GM21529 (cell line): ENCODE measurements around the gene GNRHR.
A peak's percentile ranks its signal among the peaks of the same experiment; 100 is the strongest.
"Not testable (repeated sequence)": the region's sequence is repeated elsewhere in the genome, so short reads cannot be mapped to it uniquely, and the experiment has no call there.

Experiments
- ATAC-seq: cut with Tn5 transposase; IDR thresholded peaks from one replicate; pipeline ENCODE4 v1.9.1; 2021; ENCODE audit not compliant: unreplicated experiment

The GNRHR gene

DNA sequence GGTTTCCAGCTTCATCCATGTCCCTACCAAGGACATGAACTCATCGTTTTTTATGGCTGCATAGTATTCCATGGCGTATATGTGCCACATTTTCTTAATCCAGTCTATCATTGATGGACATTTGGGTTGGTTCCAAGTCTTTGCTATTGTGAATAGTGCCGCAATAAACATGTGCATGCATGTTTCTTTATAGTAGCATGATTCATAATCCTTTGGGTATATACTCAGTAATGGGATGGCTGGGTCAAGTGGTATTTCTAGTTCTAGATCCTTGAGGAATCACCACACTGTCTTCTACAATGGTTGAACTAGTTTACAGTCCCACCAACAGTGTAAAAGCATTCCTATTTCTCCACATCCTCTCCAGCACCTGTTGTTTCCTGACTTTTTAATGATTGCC lies 23.7 kb downstream of the GNRHR start:
- not testable (repeated sequence) for ATAC-seq

DNA sequence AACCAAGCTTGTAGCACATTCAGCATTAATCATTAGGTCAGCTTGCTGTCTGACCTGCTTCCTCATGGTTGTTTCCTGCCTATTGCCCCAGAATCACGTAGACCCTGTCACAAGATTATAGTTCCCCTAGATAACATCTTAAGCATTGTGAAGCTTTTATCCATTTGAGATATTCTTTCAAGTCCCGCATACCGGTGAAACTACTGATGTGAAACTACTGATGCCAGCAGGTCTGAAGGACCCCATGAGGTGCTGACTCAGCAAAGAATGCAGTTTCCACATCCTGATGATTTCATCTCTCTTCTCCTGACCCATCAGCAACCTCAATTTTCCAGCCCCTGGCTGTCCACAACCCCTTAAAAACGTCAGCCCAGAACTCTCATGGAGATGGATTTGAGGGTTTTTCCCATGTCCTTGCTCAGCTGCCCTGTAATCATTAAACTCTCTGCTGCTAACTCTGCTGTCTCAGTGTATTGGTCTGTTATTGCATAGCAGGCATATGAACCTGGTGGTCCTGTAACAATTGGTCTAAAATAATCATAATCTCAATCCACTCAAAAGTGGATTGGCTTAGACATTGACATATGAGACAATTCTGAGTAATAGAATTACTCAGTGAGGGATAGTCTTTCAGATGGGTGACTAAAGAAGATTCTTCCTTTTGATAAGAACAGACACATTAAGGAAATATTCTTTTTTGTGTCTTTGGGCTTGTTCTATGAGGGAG lies 26.9 kb downstream of the GNRHR start:
- ATAC-seq, result no peak

DNA sequence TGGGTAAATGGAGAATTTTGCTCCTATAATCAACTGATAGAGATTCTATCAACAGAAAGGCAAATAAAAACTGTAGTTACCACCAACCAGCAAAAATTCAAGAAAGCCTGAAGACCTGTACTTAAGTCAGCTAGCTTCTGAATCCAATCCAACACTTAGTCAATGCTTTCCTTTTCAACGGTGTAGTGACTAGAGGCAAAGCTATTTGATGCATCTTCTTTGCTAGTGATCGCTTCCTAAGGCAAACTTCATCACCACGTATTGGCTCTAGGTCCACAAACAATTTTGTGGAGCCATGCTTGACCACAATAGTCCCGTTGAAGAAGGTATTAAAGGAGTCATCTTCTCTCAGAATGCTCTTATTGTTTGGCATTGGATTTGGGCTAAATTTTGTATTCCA lies 28.2 kb downstream of the GNRHR start:
- ATAC-seq, result no peak

DNA sequence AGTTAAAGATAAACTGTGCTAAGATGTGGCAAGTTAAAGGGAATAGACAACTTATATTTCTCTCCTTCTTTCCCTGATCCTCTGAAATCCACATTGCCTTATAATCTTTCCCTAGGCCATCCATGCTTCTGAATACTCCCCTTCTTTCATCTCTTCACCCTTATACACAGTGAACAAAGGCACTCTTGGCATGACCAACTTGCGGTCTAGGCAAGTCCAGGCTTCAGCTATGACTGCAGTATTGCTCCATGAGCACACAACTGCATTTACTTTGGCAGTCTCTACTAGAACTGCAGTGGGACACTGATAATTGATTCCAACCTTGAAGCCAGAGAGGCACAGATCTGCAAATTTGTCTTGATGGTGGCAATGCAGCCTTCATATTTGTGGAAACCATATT lies 29.1 kb downstream of the GNRHR start:
- ATAC-seq, result no peak

DNA sequence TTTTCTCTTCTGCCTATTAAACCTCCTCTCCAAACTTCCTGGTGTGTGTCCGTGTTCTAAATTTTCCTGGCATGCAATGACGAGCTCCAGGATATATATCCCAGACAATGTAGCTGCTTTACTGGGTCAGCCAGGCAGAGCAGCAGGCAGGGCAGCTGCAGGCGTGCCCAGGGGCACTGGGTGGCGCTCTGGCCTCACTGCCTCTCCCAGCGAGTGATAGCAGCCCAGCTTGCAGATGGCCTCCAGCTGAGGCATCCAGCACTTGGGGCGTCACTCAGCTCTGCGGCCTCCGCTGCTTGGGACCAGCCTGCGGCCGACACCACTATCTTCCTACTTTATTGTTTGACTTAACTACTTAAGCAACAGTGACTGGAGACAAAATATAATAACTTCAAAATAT lies 30.2 kb downstream of the GNRHR start:
- ATAC-seq, result no peak

DNA sequence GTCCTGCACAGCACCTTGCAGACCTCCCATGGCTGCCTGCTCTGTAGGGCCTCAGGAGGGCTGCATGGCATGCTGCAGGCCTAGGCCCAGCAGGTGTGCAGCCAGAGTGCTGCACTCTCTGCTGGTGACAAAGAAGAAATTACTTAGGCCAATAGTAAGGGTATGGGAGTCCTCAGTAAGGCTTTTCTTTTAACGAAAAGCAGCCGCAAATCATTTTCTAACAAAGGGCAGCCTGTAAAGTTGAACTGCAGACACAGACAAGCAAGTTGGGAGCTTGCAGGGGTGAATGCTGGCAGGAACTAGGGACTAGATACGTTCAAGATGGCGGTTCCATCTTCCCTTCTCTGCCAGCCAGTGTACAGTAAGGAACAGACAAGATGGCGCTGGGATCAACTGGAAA lies 30.8 kb downstream of the GNRHR start:
- ATAC-seq, result no peak

DNA sequence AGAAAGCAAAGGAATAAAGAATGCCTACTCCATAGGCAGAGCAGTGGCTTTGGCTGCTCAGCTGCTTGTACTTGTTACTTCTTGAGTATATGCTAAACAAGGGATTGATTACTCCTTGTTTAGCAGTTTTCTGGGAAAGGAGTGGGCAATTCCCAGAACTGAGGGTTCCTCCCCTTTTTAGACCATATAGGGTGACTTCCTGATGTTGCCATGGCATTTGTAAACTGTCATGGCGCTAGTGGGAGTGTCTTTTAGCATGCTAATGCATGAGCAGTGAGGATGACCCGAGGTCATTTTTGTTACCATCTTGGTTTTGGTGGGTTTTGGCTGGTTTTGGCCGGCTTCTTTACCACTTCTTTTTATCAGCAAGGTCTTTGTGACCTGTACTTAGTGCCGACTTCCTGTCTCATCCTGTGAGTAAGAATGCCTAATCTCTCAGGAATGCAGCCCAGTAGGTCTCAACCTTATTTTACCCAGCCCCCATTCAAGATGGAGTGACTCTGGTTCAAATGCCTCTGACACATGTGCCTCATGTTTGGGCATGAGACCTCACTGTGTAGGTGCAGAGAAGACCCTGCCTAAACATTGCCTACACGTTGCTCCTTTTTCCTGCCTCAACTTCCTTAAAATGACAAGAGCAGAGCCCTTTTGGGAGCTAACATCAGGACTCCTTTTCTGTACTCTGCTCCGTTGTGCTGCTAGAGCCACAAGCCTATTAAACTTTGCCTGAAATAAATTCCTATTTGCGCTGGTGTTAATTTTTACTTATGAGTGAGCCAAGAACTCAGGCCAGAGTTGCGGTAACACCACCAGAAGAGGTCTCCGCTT lies 32.2 kb downstream of the GNRHR start:
- ATAC-seq, result no peak

DNA sequence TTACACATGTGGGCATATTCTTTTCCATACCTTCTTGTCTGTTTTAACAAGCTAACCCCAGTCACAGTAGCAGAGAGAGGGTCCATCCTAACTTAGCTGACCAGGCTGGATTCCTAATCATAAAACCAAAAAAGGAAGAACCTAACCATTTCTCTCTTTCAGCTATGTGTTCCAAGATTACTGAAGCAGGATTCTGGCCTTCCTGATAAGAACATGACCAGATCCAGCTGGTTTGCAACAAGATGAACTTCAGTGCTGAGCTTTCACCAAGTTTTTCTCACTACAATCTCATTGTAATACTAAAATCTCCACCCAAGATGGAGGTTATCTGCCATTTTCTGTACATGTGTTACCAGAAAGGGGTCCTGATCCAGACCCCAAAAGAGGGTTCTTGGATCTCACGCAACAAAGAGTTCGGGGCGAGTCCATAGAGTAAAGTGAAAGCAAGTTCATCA lies 32.8 kb downstream of the GNRHR start:
- ATAC-seq, result no peak

DNA sequence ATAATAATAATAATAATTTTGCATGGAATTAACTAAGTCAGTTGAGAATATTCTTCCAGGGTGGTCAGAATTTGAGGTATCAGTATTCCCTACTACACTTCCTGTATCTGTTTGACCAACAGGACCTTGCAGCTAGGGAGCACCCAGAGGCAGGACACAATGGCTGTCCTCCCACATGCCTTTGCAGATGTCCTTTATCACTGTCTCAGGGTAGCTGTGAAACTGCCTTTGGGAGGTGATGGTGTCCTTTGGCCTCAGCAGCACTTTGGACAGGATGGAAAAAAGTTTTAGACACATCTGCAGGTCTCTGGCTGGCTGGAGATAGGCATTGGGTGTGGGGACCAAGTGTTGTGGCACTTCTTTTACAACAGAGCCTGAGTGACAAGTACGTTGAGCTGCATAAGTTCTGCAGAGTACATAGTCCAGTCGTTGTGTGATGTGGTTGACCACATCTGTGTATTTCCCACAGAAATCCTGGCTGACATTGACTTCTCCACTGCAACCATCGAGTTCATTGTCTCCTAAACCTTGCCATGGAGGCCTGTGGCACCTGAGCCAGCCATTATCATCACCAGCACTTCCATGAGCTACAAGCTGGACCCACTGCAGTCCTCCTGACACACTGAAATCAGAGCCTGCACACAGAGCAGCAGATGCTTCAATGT lies 34.1 kb downstream of the GNRHR start:
- no peak for ATAC-seq

DNA sequence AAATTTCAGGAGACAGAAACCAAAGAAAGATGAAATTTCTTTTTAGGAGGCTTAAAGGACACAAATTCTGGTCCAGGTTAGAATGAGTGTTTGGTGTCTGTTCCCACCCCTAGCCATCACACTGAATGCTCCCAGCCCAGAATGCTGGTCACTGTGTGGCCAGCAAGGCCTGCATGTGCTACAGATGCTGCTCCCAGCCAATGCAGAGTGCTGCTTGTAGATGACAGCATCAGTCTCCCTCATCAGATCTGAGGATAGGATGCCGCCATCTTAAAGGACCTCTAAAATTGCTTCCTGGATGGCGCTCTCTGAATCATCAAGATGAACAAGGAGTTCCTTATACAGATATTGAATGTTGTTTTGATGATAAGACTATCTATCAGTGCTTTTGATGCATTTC lies 35.3 kb downstream of the GNRHR start:
- no peak for ATAC-seq

DNA sequence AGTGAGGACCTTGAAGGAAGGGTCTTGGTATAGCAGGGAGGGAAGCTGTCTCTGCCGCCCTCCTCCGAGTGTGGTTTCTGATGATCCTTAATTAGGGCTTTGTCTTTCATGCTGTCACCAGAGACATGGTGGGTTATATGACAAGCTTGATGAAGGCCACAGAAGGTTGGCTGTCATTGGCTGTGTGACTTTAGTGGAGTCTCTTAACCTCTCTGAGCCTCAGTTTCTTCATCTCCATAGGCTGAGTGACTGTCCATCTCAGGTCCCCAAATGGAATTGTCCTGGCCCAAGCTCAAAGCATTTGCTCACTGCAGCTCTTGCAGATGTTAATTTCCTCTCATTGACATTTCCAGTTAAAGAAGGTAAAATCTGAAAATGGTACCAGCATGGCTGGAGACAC lies 36.6 kb downstream of the GNRHR start:
- ATAC-seq, result no peak

DNA sequence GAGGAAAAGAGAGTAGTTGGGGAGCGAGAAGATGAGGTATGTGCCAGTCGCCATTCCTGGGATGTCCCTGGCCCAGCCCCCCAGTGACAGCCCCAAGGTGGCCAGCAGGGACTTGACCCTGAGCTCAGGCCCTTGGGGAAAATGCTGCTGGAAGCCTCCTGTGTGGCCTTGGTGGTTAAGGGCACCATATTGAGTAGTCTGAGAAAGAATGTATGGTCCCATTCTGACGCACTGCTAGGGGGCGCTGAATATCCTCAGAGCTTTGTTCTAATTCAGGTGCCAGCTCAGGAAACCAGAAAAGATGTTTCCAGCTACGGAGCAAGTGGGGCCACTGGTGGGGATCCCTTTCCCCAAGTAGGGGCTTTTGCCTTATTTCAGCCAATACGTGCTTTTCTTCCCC lies 39.2 kb downstream of the GNRHR start:
- no peak for ATAC-seq

DNA sequence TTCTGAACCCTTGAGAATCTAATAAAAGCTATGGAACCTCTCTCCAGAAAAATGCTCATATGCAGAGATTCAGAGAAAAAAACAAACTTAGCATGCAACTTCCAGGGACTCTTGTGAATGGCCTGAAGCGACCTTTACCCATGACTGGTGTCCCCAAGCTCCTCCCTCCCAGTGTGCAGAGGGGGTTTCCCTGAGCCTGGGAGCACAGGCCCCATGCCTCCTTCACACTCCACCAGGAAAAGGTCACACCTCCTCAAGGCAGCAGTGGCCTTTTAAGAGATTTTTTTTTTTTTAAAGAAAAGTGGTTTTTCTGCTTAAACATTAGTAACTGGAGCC lies 40.0 kb downstream of the GNRHR start:
- ATAC-seq, result peak; percentile 82

DNA sequence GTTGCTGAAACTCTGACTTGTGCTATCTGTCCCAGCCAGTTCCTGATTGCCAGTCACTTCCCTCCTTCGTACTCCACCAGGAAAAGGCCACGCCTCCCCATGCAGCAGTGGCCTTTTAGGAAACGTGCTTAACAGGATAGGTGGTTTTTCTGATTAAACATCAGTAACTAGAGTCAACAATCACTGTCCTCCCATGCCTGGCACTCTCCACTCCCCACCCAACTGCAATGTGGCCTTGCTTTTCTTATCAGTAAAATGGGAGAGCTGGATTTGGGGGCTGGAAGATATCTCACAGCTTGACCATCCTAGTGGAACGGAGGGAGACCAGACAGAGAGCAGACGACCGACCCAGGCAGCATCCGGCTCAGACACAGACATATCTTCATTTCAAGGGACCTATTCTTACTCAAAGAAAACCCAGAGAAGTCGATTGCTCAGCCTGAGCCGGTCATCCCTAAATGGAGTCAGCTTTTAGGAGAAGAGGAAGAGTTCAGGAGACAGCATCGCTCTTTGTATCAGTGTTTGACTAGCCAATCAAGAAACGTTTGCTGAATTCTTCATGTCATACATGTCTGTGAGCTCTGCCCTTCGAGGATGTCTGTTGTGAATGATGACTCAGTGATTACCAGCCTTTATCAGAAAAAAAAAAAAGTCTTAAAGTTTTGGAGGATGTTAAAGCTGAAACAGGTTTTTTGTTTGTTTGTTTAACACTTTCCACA lies 40.5 kb downstream of the GNRHR start:
- no peak for ATAC-seq

DNA sequence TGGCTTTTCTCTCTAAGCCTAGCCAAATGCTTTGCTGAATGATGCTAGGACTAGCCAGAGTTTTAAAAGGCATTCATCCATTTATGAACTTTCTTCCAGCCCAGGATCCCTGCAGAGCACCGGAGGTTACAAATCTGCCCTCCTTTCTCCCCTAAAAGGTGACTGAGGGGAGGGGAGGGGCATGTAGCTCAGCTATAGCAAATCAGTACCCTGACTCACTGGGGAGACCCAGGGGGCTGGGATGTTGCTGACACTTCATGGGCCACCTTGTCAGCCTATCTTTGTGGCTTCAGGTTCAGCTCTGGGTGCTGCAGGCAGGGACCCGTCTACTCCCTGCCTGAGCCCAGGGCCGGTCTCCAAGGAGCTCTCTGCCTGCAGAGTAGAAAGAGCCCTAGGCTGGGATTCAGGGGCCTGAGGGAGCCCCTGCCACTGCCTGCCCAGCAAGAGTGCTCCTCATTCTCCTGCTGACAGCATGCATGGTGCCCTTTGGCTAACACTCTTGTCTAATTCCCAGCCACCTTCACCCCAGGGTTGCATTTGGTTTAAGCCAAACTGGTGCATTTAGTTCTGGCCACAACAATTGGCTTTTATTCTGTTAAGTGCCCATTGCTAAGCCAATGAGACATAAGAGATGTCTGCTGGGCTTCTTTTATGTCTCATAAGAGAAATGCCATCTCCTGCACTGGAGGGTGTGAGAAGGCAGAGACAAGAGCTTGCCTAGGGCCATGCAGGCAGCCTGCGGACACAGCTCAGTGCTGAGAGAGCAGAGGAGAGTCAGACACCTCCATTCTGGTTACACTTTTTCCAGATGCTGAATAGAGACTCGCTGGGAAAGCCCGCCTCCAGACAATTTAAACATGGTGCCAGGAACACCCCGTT lies 41.3 kb downstream of the GNRHR start:
- ATAC-seq, result no peak

DNA sequence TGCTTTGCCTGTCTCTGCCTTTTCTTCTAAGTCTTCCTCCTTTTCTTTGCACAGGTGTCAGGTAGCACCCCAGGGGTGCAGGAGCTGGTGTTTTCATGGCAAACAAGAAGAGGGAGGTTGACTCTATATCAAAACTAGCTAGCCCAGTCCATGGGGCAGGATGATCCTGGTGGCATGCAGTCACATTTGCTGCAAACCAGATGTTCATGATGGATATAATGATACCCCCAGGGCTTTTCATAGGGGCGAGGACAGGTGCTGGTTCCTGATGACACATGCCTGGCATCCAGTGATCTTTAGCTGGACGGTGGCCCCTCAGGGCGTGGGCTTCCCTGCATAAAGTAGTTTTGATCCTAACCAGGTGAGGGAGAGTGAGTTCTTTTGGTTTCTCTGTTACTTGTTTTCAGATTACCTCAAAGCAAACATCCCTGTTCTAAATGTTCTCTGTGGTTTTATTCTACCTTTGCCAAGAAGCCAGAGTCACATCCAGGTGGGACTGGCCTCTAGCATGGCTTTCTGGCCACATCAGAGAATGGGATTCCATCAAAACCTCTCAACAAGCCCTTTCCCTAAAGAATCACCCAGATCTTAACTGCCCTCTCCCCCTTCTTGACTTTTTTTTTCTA lies 42.1 kb downstream of the GNRHR start:
- ATAC-seq, result no peak

DNA sequence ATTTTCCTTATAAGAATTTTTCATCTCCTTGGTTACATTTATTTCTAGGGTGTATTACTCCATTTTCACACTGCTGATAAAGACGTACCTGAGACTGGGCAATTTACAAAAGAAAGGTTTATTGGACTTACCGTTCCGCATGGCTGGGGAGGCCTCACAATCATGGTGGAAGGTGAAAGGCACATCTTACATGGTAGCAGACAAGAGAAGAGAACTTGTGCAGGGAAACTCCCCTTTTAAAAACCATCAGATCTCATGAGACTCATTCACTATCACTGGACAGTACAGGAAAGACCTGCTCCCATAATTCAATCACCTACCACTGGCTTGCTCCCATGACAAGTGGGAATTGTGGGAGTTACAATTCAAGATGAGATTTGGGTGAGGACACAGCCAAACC lies 47.5 kb downstream of the GNRHR start:
- not testable (repeated sequence) for ATAC-seq

DNA sequence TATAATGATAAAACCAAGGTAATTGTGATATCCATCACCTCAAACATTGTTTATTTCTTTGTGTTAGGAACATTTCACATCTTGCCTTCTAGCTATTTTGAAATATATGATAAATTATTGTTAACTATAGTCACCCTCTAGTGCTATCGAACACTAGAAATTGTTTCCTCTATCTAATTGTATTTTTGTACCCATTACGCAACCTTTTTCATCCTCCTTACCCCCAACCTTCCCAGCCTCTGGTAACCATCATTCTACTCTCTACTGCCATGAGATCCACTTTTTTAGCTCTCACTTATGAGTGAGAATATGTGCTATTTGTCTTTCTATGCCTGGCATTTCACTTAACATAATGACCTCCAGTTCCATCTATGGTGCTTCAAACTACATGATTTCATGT lies 49.3 kb downstream of the GNRHR start:
- no peak for ATAC-seq

DNA sequence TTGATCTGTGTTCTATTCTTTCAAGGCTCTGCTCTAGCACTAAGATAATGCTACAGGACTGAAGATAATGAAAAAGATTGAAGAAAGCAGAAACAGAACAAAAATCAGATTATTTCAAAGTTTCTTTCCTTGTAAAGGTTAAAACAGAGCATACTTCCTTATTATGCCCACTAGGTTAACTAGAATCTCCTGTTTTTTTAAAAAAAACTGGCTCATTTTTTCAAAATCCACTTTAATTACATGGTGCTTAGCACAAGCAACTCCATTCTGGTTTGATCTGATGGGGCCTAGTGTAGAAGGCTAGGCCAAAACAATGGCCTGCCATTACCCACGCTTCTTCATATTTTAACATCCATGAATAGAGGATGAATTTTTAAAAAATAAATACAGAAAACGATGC lies 52.0 kb downstream of the GNRHR start:
- ATAC-seq, result no peak

DNA sequence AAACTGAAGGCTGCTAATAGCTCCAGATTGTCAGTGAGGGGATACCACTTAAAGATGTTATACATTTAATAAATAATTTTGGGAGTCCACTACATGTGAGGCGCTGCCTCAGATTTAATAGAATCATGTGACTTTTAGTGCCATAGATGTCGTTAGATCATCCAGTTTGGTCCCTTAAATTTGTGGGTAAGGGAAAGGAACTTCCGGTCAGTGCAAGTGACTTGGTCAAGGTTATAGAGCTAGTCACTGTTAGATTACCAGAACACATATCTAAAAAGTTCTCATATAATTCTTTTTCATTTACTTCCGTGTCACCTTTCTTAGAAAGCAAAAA lies 52.7 kb downstream of the GNRHR start:
- ATAC-seq, result no peak
